Type B pancreatic cell (in vitro differentiated cells): ENCODE data around the gene APOL2. TPM values are rescaled to one million over a fixed set of nuclear protein-coding genes. Genes with fewer than 3 reads are reported as not detected.
"Not testable (repeated sequence)": the region's sequence is repeated elsewhere in the genome, so short reads cannot be mapped to it uniquely, and the experiment has no call there.

Experiments used
- DNase-seq: peaks from one replicate; pipeline ENCODE4 v3.0.0; 2021; ENCODE audit warnings: mixed read lengths; ENCODE audit not compliant: unreplicated experiment; ENCODE audit errors: extremely low spot score
- H3K27ac Mint-ChIP-seq: 2 replicates; pipeline ENCODE4 v1.8.0; 2021; ENCODE audit warnings: mild to moderate bottlenecking, mixed read lengths
- H3K27me3 Mint-ChIP-seq: 2 replicates; pipeline ENCODE4 v1.8.0; 2021; ENCODE audit warnings: mixed read lengths
- H3K36me3 Mint-ChIP-seq: 2 replicates; pipeline ENCODE4 v1.8.0; 2021; ENCODE audit warnings: mixed read lengths
- H3K4me1 Mint-ChIP-seq: one replicate; pipeline ENCODE4 v1.8.0; 2021; ENCODE audit warnings: mixed read lengths; ENCODE audit not compliant: unreplicated experiment
- H3K4me3 Mint-ChIP-seq: 2 replicates; pipeline ENCODE4 v1.8.0; 2021; ENCODE audit warnings: mild to moderate bottlenecking, mixed read lengths
- H3K9me3 Mint-ChIP-seq: 2 replicates; pipeline ENCODE4 v1.8.0; 2021; ENCODE audit warnings: mixed read lengths
- total RNA-seq: library from RNA; stranded (reverse); gene quantifications from 2 replicates; pipeline ENCODE4 v1.2.1, GENCODE V29; 2021; ENCODE audit warnings: low replicate concordance
- TF ChIP-seq, protein P1 (sequence below): fragments of 200-600 bp; sonication (generic); conservative IDR thresholded peaks from 2 replicates; pipeline ENCODE4 v1.5.0; 2021; ENCODE audit warnings: antibody characterized with exemption, mild to moderate bottlenecking

APOL2 gene
- total RNA-seq, 1 donor from 2014 or later, result 23.7 TPM

DNA sequence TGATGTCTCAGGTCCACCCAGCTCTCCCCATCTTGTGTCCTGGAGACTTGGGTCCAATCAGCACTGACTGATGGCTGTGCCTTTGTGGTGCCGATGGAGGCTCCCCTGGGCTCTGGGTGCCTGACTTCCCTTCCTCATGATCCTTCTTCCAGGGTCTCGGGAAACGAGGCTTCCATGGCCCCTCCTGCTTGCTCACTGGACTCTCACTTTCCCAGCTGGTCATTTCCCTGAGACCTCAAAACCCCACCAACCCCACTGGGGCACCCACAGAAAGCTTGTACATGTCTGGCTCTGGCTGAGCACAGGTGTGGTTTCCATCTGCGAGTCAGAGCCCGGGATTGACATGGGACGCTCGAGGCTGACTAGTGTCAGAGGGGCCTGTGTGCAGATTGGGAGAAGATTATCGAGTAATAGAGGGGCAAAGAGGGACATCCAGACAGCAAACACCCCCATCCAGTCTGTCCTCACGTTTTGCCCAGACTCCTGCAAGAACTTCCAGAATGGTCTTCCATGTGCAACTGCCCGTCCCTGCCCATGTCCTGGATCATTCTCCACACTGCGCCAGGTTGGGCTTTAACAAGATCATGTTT is 28.7 kb upstream of the APOL2 start:
- H3K9me3 Mint-ChIP-seq, result peaks cover 5% of the 10 kb centered on the region
- TF ChIP-seq, protein P1, sequence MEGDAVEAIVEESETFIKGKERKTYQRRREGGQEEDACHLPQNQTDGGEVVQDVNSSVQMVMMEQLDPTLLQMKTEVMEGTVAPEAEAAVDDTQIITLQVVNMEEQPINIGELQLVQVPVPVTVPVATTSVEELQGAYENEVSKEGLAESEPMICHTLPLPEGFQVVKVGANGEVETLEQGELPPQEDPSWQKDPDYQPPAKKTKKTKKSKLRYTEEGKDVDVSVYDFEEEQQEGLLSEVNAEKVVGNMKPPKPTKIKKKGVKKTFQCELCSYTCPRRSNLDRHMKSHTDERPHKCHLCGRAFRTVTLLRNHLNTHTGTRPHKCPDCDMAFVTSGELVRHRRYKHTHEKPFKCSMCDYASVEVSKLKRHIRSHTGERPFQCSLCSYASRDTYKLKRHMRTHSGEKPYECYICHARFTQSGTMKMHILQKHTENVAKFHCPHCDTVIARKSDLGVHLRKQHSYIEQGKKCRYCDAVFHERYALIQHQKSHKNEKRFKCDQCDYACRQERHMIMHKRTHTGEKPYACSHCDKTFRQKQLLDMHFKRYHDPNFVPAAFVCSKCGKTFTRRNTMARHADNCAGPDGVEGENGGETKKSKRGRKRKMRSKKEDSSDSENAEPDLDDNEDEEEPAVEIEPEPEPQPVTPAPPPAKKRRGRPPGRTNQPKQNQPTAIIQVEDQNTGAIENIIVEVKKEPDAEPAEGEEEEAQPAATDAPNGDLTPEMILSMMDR, result no peak
- H3K4me3 Mint-ChIP-seq, result no peak overlapping the region
- H3K36me3 Mint-ChIP-seq, result no peaks in the 10 kb centered on the region
- H3K27ac Mint-ChIP-seq, result no peak overlapping the region
- peaks cover 3% of the 10 kb centered on the region for H3K27me3 Mint-ChIP-seq
- no peak for DNase-seq
- no peaks in the 10 kb centered on the region for H3K4me1 Mint-ChIP-seq

DNA sequence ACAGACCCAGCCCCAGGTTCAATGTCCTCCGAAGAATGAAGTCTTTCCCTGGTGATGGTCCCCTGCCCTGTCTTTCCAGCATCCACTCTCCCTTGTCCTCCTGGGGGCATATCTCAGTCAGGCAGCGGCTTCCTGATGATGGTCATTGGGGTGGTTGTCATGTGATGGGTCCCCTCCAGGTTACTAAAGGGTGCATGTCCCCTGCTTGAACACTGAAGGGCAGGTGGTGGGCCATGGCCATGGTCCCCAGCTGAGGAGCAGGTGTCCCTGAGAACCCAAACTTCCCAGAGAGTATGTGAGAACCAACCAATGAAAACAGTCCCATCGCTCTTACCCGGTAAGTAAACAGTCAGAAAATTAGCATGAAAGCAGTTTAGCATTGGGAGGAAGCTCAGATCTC is 27.7 kb upstream of the APOL2 start:
- no peak overlapping the region for H3K4me3 Mint-ChIP-seq
- H3K4me1 Mint-ChIP-seq, result no peaks in the 10 kb centered on the region
- DNase-seq, result no peak
- H3K9me3 Mint-ChIP-seq, result peaks cover 5% of the 10 kb centered on the region
- H3K36me3 Mint-ChIP-seq, result no peaks in the 10 kb centered on the region
- H3K27me3 Mint-ChIP-seq, result peaks cover 3% of the 10 kb centered on the region
- TF ChIP-seq, protein P1, result no peak
- no peak overlapping the region for H3K27ac Mint-ChIP-seq

DNA sequence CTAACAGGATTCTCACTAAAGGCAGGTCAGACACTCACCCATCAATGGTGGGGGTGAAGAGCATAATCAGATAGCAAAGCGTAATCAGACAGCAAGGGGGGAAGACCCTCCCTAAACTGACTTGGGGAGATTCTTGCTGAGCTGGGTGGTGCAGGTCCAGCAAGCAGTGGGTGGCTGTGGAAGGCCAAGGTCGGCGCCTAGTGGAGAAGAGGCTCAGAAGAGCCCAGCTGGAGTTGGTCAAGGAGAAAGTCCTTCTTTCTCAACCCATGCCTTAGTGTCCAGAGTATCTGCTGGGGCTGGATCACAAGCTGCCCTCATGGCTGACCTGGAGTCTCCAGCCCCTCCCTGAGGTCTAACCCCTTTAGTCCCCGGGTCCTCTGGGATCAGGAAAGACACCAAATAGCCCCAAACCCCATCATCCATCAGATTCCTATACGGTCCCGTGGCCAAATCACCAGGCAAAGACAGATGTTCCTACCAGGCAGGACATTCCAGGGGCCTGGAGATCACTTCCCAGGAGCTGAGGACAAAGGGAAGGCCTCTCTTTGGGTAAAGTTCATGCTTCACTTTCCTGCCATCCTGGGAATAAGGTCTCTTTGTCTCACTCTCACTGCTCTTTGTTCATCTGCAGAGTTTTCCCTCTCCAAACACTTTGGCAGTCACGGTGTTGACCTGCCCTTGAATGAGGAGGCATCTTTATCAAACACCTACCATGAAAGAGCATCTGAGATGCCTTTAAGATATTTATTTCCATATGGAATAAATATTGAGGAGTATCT is 24.7 kb upstream of the APOL2 start:
- not testable (repeated sequence) for H3K9me3 Mint-ChIP-seq, DNase-seq, H3K4me3 Mint-ChIP-seq, H3K36me3 Mint-ChIP-seq, H3K27me3 Mint-ChIP-seq, H3K27ac Mint-ChIP-seq
- H3K4me1 Mint-ChIP-seq, result peaks cover 16% of the 10 kb centered on the region

DNA sequence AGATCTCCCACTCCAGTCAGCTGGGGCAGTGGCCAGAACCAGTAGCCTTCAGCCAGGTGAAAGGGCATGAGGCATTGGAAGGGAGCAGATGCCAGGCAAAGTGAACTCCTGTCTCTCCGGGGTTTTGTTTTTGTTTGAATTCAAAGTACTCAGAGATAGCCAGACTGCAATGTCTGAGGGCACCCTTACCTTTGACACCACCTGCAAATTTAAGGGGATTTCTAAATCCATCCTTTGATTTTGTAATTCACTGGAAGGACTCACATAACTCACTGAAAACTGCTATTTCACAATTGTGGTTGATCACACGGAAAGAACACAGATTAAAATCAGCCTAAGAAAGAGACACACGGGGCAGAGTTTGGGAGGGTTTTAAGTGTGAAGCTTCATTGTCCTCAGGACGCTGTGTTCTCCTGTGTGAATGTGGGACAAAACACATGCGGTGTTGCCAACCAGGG is 23.9 kb upstream of the APOL2 start:
- H3K4me3 Mint-ChIP-seq, DNase-seq: not testable (repeated sequence)

DNA sequence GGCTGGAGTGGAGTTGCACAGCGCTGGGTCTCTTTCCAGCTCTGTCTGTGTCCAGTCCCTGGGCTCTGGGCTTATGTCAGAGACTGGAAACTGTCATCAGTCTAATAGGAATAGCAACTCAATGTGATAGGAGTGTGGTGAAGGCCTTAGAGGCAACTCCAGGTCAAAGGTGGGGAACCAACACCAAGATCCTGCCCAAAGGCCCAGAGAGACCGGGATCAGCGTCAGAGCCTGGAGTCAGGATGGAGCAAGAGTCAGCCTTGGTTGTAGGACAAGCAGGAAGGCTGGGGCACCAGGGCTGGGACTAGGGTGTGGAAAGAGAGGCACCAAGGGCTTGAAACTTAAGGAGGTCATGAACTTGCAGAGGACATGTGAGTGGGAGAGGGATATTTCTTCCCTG is 23.0 kb upstream of the APOL2 start:
- peaks cover 29% of the 10 kb centered on the region for H3K4me1 Mint-ChIP-seq
- H3K27ac Mint-ChIP-seq, H3K4me3 Mint-ChIP-seq, H3K36me3 Mint-ChIP-seq, DNase-seq, H3K9me3 Mint-ChIP-seq, H3K27me3 Mint-ChIP-seq: not testable (repeated sequence)

More for the DNA sequence above, 23.9 kb upstream of the APOL2 start:
- H3K27ac Mint-ChIP-seq, H3K9me3 Mint-ChIP-seq, H3K27me3 Mint-ChIP-seq, H3K36me3 Mint-ChIP-seq: not testable (repeated sequence)
- peaks cover 24% of the 10 kb centered on the region for H3K4me1 Mint-ChIP-seq

DNA sequence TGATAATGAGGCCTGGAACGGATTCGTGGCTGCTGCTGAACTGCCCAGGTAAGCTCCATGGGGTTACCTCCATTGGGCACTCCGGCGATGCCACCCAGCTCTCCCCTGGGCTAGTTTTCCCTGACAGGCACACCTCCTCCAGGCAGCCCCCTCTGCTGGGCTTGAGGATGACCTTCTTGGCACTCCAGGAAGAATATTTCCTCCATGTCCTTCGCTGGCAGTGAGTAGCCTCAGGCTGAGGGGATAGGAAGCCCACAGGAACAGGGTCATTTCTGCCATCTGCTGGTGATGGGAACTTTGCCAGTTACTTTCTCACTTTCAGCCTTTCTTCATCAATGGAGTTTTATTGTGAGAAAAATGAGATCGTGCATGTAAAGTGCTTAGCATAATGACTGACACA is 22.3 kb upstream of the APOL2 start:
- not testable (repeated sequence) for H3K27ac Mint-ChIP-seq, H3K36me3 Mint-ChIP-seq, H3K9me3 Mint-ChIP-seq, H3K4me3 Mint-ChIP-seq, DNase-seq, H3K27me3 Mint-ChIP-seq
- TF ChIP-seq, protein P1, result peak; percentile 42
- peaks cover 29% of the 10 kb centered on the region for H3K4me1 Mint-ChIP-seq

DNA sequence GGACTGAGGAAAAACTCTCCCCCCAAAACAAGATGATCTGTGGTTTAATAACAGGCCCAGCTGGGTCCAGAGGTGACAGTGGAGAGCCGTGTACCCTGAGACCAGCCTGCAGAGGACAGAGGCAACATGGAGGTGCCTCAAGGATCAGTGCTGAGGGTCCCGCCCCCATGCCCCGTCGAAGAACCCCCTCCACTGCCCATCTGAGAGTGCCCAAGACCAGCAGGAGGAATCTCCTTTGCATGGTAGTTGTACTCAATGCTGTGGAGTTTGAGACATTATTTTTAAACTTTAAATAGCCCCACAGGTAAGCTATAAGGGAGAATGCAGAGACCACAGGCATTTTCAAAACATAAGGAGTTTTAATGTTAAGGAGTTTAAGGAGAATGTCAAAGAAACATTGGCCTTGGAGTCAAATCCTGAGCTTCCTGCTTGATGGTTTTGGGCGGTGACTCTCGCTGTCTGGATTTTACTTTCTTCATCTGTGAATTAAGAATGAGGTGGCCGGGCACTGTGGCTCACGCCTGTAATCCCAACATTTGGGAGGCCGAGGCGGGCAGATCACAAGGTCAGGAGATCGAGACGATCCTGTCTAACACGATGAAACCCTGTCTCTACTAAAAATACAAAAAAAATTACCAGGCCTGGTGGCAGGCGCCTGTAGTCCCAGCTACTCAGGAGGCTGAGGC is 20.4 kb upstream of the APOL2 start:
- TF ChIP-seq, protein P1, result no peak
- H3K27me3 Mint-ChIP-seq, result no peaks in the 10 kb centered on the region
- no peak for DNase-seq
- H3K27ac Mint-ChIP-seq, result peak overlapping the region; percentile 67
- H3K4me3 Mint-ChIP-seq, result peak overlapping the region; percentile 75
- H3K4me1 Mint-ChIP-seq, result peaks cover 37% of the 10 kb centered on the region
- H3K36me3 Mint-ChIP-seq, result no peaks in the 10 kb centered on the region
- H3K9me3 Mint-ChIP-seq, result no peaks in the 10 kb centered on the region
